Neural progenitor cell (in vitro differentiated cells): Measurements from ENCODE around the gene CTNNA1.
"Not testable (repeated sequence)": the region's sequence is repeated elsewhere in the genome, so short reads cannot be mapped to it uniquely, and the experiment has no call there.

Experiments
- CTCF ChIP-seq: fragments of 200-600 bp; sonication (generic); IDR thresholded peaks from 2 replicates; pipeline ENCODE4 v1.5.1; 2017; ENCODE audit warnings: antibody characterized with exemption, mild to moderate bottlenecking
- EZH2 ChIP-seq: fragments of 200-600 bp; sonication (generic); IDR thresholded peaks from 2 replicates; pipeline ENCODE4 v1.6.1; 2017; ENCODE audit warnings: antibody characterized with exemption, mild to moderate bottlenecking, moderate library complexity
- EZH2phosphoT487 ChIP-seq: fragments of 200-600 bp; sonication (generic); IDR thresholded peaks from 2 replicates; pipeline ENCODE4 v1.6.1; 2017; ENCODE audit warnings: antibody characterized with exemption

GRCh38 chr5:138715931-138716432, 37.2 kb upstream of the CTNNA1 start:
- not testable (repeated sequence) for TF ChIP-seq CTCF, EZH2, EZH2phosphoT487
